HL-60/S4 treated with phorbol 12-myristate 13-acetate at 8.2 ng/mL for 4 days and 3 days (cell line): ENCODE measurements around the gene CNTNAP2.

Source experiments
- in situ Hi-C: fragments of 300-500 bp; cut with MboI; formaldehyde crosslinking; loops from 2 replicates; pipeline ENCODE4 v1.15.0; 2022; ENCODE audit warnings: low sequenced_read_pairs

Gene CNTNAP2

GRCh38 chr7:148149730-148150129 is 2033.1 kb downstream of the CNTNAP2 start:
- in situ Hi-C loops, result no loop called here

DNA sequence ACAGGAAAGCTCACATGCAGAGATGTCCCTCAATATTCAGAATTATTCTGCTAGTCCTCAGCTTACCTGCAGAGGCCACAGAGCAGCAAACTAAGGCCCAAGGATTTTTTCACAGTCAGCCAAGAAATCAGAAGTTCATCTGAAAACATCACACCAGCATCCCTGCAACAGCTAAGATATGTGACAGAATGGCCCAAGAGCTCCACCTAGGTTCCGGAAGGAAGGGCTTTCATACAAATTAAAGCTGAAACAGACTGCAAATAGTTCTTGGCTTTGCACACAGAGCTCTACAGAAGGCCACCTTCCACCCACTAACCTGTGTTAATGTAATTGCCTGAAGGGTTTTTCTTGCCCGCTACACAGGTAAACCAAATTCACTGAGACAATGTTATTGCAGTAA is 2035.2 kb downstream of the CNTNAP2 start:
- in situ Hi-C loops, result no loop called here

DNA sequence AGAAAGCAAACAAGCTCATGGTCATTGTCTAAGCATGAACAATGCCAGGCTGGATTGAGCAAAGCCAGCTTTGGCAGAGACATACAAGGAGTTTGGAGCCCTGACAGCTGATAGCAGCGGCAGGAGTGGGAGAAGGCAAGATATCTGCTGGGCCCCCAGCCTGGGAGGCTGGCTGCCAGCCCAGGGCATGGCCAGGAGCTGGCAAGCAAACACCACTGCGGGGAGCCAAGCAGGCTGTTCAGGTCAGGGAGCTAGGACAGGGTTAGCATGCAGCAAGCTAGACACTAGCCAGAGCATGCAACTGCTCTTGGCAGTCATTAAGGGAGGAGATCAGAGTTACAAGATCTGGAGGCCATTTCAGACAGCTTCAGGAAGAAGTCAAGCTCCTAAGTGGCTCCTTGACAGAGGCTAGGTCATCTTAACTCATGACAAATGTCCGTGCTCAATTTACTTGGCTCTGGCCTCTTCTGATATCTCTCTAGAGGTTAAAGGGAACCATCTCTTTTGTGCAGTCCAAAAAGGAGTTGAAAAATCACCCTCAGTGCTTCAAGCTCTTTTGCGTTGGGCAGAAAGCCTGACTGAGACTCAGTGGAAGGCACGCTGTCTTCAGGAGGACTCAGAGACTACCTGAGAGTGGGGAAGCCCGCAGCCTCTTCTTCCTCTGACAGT is 2037.1 kb downstream of the CNTNAP2 start:
- in situ Hi-C loops, result no loop called here

- in situ Hi-C loops, result no loop called here
Measured at GRCh38 chr7:148155000-148155399, 2038.4 kb downstream of the CNTNAP2 start.

- in situ Hi-C loops, result no loop called here
Measured at GRCh38 chr7:148155826-148156225, 2039.2 kb downstream of the CNTNAP2 start.

DNA sequence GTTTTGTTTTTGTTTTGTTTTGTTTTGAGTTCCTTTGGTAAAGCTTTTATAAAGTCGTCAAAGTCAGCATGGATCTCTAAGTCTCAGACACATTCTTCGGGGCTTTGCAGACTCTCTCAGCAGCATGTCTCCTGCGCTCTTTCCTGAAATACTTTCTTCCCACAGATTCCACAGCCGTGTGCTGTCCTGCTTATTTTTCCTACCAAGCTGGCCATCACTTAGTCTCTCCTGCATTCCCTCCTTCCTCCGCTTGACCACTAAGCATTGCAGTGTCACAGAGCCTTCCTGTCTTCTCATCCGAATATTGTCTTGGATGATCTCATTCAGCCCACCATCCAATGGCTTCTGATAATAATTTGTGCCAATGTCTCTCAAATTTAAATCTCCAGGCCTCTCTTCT is 2039.6 kb downstream of the CNTNAP2 start:
- in situ Hi-C loops, result no loop called here

DNA sequence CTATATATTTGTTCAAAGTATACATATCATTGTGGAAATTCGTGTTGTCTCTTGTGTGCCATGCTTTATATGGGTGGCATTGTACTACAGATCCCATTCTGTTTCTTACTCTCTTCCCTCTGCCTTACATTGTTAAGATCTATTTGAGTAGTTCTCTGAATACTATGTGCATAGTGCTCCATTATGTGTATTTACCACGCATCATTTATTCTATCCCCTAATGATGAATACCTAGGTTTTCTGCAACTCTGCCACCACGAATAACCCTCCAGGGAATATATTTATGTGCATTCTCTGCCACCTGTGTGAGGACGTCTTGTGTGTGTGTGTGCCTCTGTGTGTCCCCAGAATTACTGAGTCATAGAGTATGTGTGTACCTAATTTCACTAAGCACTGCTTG is 2042.7 kb downstream of the CNTNAP2 start:
- in situ Hi-C loops, result no loop called here

DNA sequence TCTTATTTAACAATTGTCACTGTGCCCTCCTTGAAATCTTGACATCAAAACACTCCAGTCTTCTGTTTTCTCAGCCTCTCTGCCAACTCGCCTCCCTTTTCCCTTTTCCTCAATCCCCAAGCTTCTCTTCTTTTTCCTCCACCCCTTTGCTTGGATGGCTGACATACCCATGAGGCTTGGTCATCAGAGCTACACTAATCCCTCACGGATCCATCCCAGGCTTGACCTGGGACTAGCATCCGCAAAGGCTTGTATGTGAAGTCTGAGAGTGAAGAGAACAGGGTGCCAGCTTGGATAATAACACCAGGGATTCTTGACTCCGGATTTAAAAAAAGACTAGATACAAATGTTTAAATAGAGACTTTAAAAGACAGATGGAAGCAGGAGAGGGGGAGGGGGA is 2045.2 kb downstream of the CNTNAP2 start:
- in situ Hi-C loops, result no loop called here

GRCh38 chr7:148162808-148163207 is 2046.2 kb downstream of the CNTNAP2 start:
- in situ Hi-C loops, result no loop called here

DNA sequence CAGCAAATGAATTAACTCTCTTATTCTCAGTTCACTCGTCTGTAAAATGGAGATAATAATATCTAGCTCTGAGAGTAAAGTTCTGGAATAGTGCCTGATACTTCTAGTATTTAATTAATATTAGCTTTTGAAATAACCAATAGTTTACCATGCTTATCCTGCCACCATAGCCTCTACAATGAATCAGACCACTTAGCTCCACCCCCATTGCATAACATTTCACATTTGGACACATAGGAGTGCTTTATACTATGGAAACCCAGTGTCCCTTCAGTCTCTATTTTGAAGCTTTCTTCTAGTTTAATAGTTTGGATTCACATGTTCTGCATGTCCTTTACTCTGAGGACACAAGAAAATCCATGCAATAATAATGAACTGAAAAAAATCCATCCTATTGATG is 2046.6 kb downstream of the CNTNAP2 start:
- in situ Hi-C loops, result no loop called here

- in situ Hi-C loops, result no loop called here
Measured at GRCh38 chr7:148172920-148173319, 2056.3 kb downstream of the CNTNAP2 start.

GRCh38 chr7:148173369-148173768 is 2056.8 kb downstream of the CNTNAP2 start:
- in situ Hi-C loops, result no loop called here

DNA sequence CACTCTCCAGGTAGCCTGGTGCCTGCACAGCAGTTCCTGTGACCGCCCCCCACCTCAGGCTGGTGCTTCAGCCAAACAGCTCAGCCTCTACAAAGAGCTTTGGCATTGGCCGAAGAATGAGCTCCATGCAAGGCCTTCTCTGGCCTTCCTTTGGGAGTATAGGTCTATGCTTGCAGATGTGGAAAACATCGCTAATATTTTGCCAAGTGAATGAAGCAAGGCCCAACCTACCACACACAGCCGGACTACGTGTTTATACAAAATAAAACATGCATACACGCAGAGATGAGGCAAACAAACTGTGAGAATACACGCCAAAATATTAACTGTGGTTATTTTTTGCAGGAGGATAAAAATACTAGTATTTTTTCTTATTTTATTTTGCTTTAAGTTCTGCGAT is 2057.8 kb downstream of the CNTNAP2 start:
- in situ Hi-C loops, result no loop called here

- in situ Hi-C loops, result no loop called here
Measured at GRCh38 chr7:148175512-148175911, 2058.9 kb downstream of the CNTNAP2 start.

- in situ Hi-C loops, result no loop called here
Measured at GRCh38 chr7:148177972-148178371, 2061.4 kb downstream of the CNTNAP2 start.

- in situ Hi-C loops, result no loop called here
Measured at GRCh38 chr7:148180075-148180474, 2063.5 kb downstream of the CNTNAP2 start.

DNA sequence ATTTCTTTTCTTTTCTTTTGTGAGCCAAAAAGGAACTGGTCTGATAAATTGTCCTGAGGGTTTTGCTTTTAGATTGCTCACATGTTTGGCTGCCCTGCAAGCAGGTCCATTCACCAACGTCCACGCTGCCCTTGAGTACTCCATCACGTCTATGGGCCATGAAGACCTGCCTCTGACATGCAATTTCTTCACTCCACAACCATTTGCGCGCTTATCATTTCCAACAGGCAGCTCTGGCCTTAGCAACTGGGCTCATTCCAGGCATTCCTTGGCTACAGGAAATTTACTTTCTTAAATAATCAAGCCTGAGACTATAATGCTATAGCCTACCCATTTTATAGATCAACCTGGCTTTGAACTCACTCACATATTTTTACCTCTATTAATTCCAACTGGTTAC is 2065.7 kb downstream of the CNTNAP2 start:
- in situ Hi-C loops, result no loop called here

DNA sequence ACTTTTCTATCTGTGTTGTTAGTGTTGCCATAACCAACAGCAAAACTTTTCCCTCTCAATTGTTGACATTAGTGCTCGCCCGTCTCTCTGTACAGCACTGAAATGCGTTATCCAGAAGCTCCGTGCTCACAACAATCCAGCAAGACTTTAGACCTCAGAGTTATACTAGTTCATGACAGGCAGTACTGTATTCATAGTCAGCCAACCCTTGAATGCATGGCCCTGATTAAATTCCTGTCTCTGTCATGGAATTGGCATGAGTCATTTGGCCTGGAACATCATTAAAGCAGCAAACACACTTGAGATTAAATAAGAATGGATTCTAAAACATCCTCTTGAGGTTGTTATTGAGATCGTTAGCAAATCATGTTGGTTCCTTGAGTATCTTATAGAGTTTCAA is 2068.4 kb downstream of the CNTNAP2 start:
- in situ Hi-C loops, result no loop called here

- in situ Hi-C loops, result no loop called here
Measured at GRCh38 chr7:148187471-148187870, 2070.9 kb downstream of the CNTNAP2 start.

DNA sequence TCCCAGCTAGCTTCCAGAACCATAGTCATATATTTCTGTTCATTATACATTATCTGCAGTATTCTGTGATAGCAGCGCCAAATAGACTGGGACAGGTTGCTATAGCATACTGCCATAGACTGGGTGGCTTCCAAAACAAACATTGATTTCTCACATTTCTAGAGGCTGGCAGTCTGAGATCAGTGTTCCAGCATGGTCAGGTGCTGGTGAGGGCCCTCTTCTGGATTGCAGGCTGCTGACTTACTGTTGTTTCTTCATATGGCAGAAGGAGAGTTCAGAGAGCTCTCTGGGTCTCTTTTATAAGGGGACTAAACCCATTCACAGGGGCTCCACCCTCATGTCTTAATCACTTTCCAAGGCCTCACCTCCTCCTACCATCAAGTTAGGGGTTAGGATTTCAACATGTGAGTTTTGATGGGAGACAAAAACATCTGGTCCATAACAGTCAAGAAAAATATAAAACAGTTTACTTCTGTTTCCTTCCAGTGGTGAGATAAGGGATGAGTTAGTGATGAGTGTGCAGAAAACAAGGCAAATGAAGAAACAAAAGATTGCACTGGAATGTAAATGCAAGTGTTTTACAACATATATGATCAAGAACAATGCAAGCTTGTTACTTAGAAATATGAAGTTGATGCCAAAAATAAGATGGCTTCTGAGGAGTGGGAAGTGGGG is 2074.9 kb downstream of the CNTNAP2 start:
- in situ Hi-C loops, result no loop called here

DNA sequence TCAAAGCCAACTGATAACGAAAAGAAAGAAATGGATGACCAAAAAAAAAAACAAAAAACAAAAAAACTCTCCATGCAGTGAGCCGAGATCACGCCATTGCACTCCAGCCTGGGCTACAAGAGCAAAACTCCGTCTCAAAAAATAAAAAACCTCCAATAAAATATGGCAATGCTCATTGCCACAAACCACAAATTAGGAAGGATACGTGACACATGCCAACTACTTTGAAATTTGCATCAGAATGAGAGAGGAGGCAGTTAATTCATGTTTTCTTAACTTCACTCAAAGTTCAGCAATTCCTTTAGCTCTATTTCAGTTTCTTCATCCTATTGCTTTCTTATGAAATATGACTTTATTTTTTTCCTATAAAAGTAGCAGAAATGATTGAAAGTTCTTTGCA is 2075.9 kb downstream of the CNTNAP2 start:
- in situ Hi-C loops, result no loop called here

DNA sequence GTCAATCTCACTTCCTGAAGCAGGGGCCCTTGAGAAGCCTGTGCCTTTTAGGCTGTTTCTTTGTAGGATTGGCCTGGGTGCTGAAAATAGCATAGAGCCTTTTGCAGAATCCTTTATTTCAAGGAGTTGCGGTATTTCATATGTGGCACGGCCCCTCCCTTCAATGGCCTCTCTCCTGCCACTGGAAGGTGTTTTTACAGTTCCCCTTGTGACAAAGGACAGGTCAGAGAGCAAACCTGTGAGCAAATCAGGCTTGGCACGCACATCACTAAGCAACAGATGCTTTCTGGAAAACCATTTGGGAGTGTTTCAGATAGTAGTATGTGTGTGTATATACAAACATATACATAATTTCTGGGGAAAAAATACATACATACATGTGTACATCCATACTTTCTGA is 2085.4 kb downstream of the CNTNAP2 start:
- in situ Hi-C loops, result no loop called here
